K562 (cell line): ENCODE measurements around the gene UBR7. TPM values are rescaled to one million over a fixed set of nuclear protein-coding genes. Genes with fewer than 3 reads are reported as not detected.

ENCODE experiments used
- ATAC-seq: fragments of 200-7000 bp; cut with Tn5 transposase; 3 replicates; pipeline ENCODE4 v1.9.1; 2020; ENCODE audit warnings: moderate library complexity
- BruUV-seq: library from RNA; stranded (reverse); fragments of 400-500 nt; replicated peaks from 2 replicates; lab custom pipeline; 2021; lab: Mats Ljungman, UMichigan
- CTCF ChIA-PET: fragments of 300-600 bp; formaldehyde crosslinking; extraction: SDS; loops from one replicate; lab custom pipeline; 2021; ENCODE audit warnings: low intra/inter-chr PET ratio; lab: Yijun Ruan, JAX
- POLR2A ChIA-PET: fragments of 300-600, 350-650 bp; sonication (Branson Sonifier 250); formaldehyde crosslinking; extraction: SDS; loops from one replicate; lab custom pipeline; 2021; ENCODE audit warnings: antibody characterized with exemption, inconsistent platforms; lab: Yijun Ruan, JAX
- DNase-seq, 4 experiments: peaks; one replicate each; pipeline versions ENCODE4 v3.0.0 to v3.0.0-alpha.2; 2011 to 2018; ENCODE audit warnings: low spot score in 3 of 4, mixed read lengths in 3 of 4; ENCODE audit errors: extremely low read depth in 1 of 4
- FAIRE-seq: peaks from 2 replicates; lab custom pipeline; 2011; peaks lifted over from hg19 to GRCh38; lab: Jason Lieb, UNC
- H2AFZ ChIP-seq: 2 replicates; pipeline ENCODE4 v1.6.0; 2011; ENCODE audit warnings: low read depth, low read length, control low read depth, inconsistent platforms
- H3K27ac ChIP-seq: fragments of 200-600 bp; 3 replicates; pipeline ENCODE4 v1.8.0; 2011; ENCODE audit warnings: low read depth, mild to moderate bottlenecking, control low read depth, inconsistent platforms, low read length, moderate library complexity, mixed read lengths; ENCODE audit errors: extremely low read depth
- H3K27me3 ChIP-seq, 2 experiments: fragments of 300-600 bp in 1 of 2; 2 replicates in 1 of 2; 3 replicates in 1 of 2; pipeline versions ENCODE4 v1.6.0 to v1.8.0; 2011; ENCODE audit warnings: inconsistent platforms in 2 of 2, low read length in 2 of 2, mild to moderate bottlenecking in 1 of 2, mixed read lengths in 1 of 2, moderate library complexity in 1 of 2; ENCODE audit not compliant: control insufficient read depth in 2 of 2, insufficient read depth in 2 of 2
- H3K36me3 ChIP-seq: fragments of 300-600 bp; 3 replicates; pipeline ENCODE4 v1.8.0; 2011; ENCODE audit warnings: mild to moderate bottlenecking, low read length, inconsistent platforms; ENCODE audit not compliant: control insufficient read depth, insufficient read depth
- H3K4me1 ChIP-seq, 2 experiments: fragments of 200-600 bp in 1 of 2; replicated peaks in 1 of 2; 2 replicates in 1 of 2; 3 replicates in 1 of 2; pipeline versions ENCODE4 v1.5.1 to v1.8.0; 2011; ENCODE audit warnings: inconsistent platforms in 2 of 2, low read length in 2 of 2, mild to moderate bottlenecking in 1 of 2, mixed read lengths in 1 of 2, moderate library complexity in 1 of 2; ENCODE audit not compliant: control insufficient read depth in 2 of 2, insufficient read depth in 2 of 2
- H3K4me2 ChIP-seq: 2 replicates; pipeline ENCODE4 v1.6.1; 2011; ENCODE audit warnings: low read length, control low read depth, inconsistent platforms, mixed read lengths; ENCODE audit not compliant: insufficient read depth
- H3K4me3 ChIP-seq: fragments of 200-600 bp; sonication (generic), shearing (Covaris generic); 2 replicates; pipeline ENCODE4 v1.5.1; 2016; ENCODE audit warnings: control low read depth, inconsistent platforms
- H3K79me2 ChIP-seq: fragments of 200-600 bp; 3 replicates; pipeline ENCODE4 v1.8.0; 2011; ENCODE audit warnings: low read length, inconsistent platforms; ENCODE audit not compliant: control insufficient read depth, insufficient read depth
- H3K9ac ChIP-seq, 2 experiments: 2 replicates each; pipeline versions ENCODE4 v1.6.0 to v1.6.1; 2011; ENCODE audit warnings: low read depth in 2 of 2, low read length in 2 of 2, control low read depth in 1 of 2, inconsistent platforms in 1 of 2, mild to moderate bottlenecking in 1 of 2, mixed read lengths in 1 of 2; ENCODE audit not compliant: insufficient read depth in 1 of 2
- H3K9me1 ChIP-seq: one replicate; pipeline ENCODE4 v1.6.0; 2011; ENCODE audit warnings: inconsistent platforms, mild to moderate bottlenecking, low read length, moderate library complexity; ENCODE audit not compliant: control insufficient read depth, insufficient read depth
- H3K9me3 ChIP-seq: replicated peaks from 2 replicates; pipeline ENCODE4 v1.5.1; 2011; ENCODE audit warnings: low read depth, low read length, inconsistent platforms; ENCODE audit not compliant: control insufficient read depth, insufficient read depth
- H4K20me1 ChIP-seq: replicated peaks from 2 replicates; pipeline ENCODE4 v1.6.1; 2011; ENCODE audit warnings: low read length, inconsistent platforms, mixed read lengths; ENCODE audit not compliant: control insufficient read depth, insufficient read depth
- ATF3 ChIP-seq, 2 experiments: fragments of 450-650 bp in 1 of 2; sonication (generic) in 1 of 2; formaldehyde crosslinking in 1 of 2; IDR thresholded peaks in 1 of 2; conservative IDR thresholded peaks in 1 of 2; 2 replicates each; pipeline versions ENCODE4 v1.6.1 to v1.8.1; 2016 to 2023; ENCODE audit warnings: mild to moderate bottlenecking in 2 of 2, moderate library complexity in 2 of 2, inconsistent platforms in 1 of 2, missing genetic modification reagents in 1 of 2
- CEBPG ChIP-seq, 3 experiments: fragments of 200-800 bp in 1 of 3; sonication (Bioruptor generic) in 1 of 3; sonication (generic) in 1 of 3; formaldehyde crosslinking in 1 of 3; IDR thresholded peaks in 2 of 3; conservative IDR thresholded peaks in 1 of 3; 2 replicates each; pipeline versions ENCODE4 v1.6.1 to v1.8.0; 2016 to 2022; ENCODE audit warnings: missing compliant biosample characterization in 2 of 3, missing genetic modification characterization in 2 of 3, mild to moderate bottlenecking in 1 of 3, missing genetic modification reagents in 1 of 3
- CHAMP1 ChIP-seq: fragments of 450-650 bp; IDR thresholded peaks from 2 replicates; pipeline ENCODE4 v1.6.1; 2016; ENCODE audit warnings: mild to moderate bottlenecking
- FOXJ3 ChIP-seq: sonication (generic); formaldehyde crosslinking; IDR thresholded peaks from 2 replicates; pipeline ENCODE4 v1.4.0; 2020; ENCODE audit warnings: mild to moderate bottlenecking, missing genetic modification reagents
- ZNF175 ChIP-seq: fragments of 200-800 bp; sonication (Bioruptor generic); IDR thresholded peaks from 2 replicates; pipeline ENCODE4 v1.6.1; 2016; ENCODE audit warnings: low read depth, mild to moderate bottlenecking, missing genetic modification characterization, missing compliant biosample characterization
- ZNF584 ChIP-seq: fragments of 200-800 bp; sonication (Bioruptor generic); IDR thresholded peaks from 2 replicates; pipeline ENCODE4 v1.6.1; 2016; ENCODE audit warnings: low read depth, mild to moderate bottlenecking, missing genetic modification characterization, missing compliant biosample characterization
- WGBS: fragments of 100-300 bp; shearing (Covaris generic); methylation state at CpG from one replicate; pipeline ENCODE4 v1.1.6; 2016; ENCODE audit warnings: low coverage, mixed read lengths; ENCODE audit not compliant: insufficient coverage; ENCODE audit errors: missing lambda C conversion rate; 5-methylcytosine and 5-hydroxymethylcytosine counted together
- in situ Hi-C: fragments of 300-500 bp; cut with MboI; formaldehyde crosslinking; loops from 4 replicates; pipeline ENCODE4 v1.15.0; 2018; ENCODE audit warnings: inconsistent platforms, mixed read lengths
- intact Hi-C: fragments of 100-400 bp; cut with micrococcal nuclease; formaldehyde crosslinking; loops from 2 replicates; pipeline ENCODE4 v1.14.2; 2022
- polyA plus RNA-seq, 8 experiments: library from polyadenylated mRNA; depleted of rRNA in 4 of 8; stranded (reverse) in 5 of 8; unstranded in 3 of 8; fragments of >200 nt; fragmentation: Nextera tagmentation in 2 of 8; fragmentation: Illumina TruSeq in 1 of 8; extraction: Ambion mirVana in 2 of 8; extraction: Trizol in 1 of 8; gene quantifications; 2 replicates each; pipeline versions ENCODE4 v1.2.1 to v1.2.3, GENCODE V29; 2011 to 2014; ENCODE audit warnings: inconsistent platforms in 1 of 8, missing spikeins in 1 of 8
- total RNA-seq, 7 experiments: library from RNA; depleted of rRNA in 6 of 7; stranded (reverse); fragments of >200 nt in 6 of 7; fragmentation: Illumina TruSeq in 2 of 7; extraction: Trizol in 2 of 7; gene quantifications; 2 replicates each; pipeline versions ENCODE4 v1.2.1 to v1.2.3, GENCODE V29; 2011 to 2021; ENCODE audit warnings: low replicate concordance in 1 of 7

Gene UBR7
- total and polyA plus RNA-seq, 9 of the 15 experiments (the other 6 are each of a cell fraction or from before 2014, with no cell fraction given) = 12.5 to 63.0 (median 34.4) TPM

GRCh38 chr14:93274055-93274806, 67.2 kb downstream of the UBR7 start:
- POLR2A ChIA-PET = interaction anchor here (0.7 kb wide), 1 partner anchor 24 kb away, joined by 3 read pairs; no protein-coding TSS in a partner anchor
- no peak for DNase-seq
- Histone ChIP-seq H3K9me1 (no peaks in the 10 kb centered on the region), H3K4me3 (no peak overlapping the region), H3K27ac (no peak overlapping the region), H3K9ac (no peak overlapping the region), H4K20me1 (peaks cover 5% of the 10 kb centered on the region; the same call in 1 of the 2 replicates), H3K9me3 (no peaks in the 10 kb centered on the region), H3K4me1 (peaks cover 1 to 15% of the 10 kb centered on the region in 2 experiments; a peak in 4 of 5 replicates), H2AFZ (no peak overlapping the region), H3K4me2 (no peak overlapping the region), H3K27me3 (no peaks in the 10 kb centered on the region), H3K36me3 (no peaks in the 10 kb centered on the region), H3K79me2 (no peaks in the 10 kb centered on the region)
- CTCF ChIA-PET = no interaction called here
- in situ Hi-C loops = no loop called here
- ATAC-seq = no peak; the same call in 2 of the 3 replicates
- intact Hi-C loops = no loop called here
- FAIRE-seq = no peak
- no TSS peak for BruUV-seq
- WGBS = 65% methylated on average over 3 of the region's 3 CpGs
- TF ChIP-seq ZNF175 (CRISPR knock-in tag) (0 out of 2 replicates have a peak, but pooled peaks have one; percentile 32), FOXJ3 (CRISPR knock-in tag) (no peak), ATF3 (IDR thresholded peaks at IDR 0.05) (peak; percentile 33; the same call in 1 of the 2 replicates), ATF3 (CRISPR knock-in tag; conservative IDR thresholded peaks at IDR 0.05) (no peak), CEBPG (CRISPR knock-in tag; IDR thresholded peaks at IDR 0.05) (peak; percentile 73), CEBPG (tag; conservative IDR thresholded peaks at IDR 0.05 in 1 of 2, IDR thresholded peaks at IDR 0.05 in 1 of 2) (peak; percentile 56 to 90; a peak in 3 of 4 replicates), ZNF584 (CRISPR knock-in tag) (0 out of 2 replicates have a peak, but pooled peaks have one; percentile 35), CHAMP1 (no peak)
